Loucy (cell line): Measurements from ENCODE around the gene OSBPL2.

Source experiments
- EZH2phosphoT487 ChIP-seq: fragments of 200-600 bp; IDR thresholded peaks from 2 replicates; pipeline ENCODE4 v1.6.1; 2018; ENCODE audit warnings: antibody characterized with exemption, mild to moderate bottlenecking, moderate library complexity, borderline replicate concordance
- TF ChIP-seq, protein P1 (sequence below): fragments of 200-600 bp; sonication (generic); conservative IDR thresholded peaks from 2 replicates; pipeline ENCODE4 v1.5.1; 2014; ENCODE audit warnings: mild to moderate bottlenecking, antibody characterized with exemption, low read length

DNA sequence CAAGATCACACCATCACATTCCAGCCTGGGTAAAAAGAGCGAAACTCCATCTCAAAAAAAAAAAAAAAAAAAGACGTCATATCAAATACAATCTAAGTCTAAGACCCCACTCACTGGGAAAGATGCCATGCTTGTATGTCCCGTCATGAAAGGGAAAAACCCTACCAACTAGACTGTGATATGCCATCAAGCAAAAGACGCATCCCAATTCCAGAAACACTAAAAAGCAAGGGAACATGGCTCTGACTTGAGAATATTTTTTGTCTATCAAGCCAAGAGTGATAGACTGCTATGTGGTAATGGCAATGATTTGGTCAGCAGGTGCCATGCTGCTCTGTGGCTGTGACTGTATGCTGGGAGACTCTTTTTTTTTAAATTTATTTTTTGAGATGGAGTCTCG is 105.8 kb downstream of the OSBPL2 start:
- TF ChIP-seq, protein P1, sequence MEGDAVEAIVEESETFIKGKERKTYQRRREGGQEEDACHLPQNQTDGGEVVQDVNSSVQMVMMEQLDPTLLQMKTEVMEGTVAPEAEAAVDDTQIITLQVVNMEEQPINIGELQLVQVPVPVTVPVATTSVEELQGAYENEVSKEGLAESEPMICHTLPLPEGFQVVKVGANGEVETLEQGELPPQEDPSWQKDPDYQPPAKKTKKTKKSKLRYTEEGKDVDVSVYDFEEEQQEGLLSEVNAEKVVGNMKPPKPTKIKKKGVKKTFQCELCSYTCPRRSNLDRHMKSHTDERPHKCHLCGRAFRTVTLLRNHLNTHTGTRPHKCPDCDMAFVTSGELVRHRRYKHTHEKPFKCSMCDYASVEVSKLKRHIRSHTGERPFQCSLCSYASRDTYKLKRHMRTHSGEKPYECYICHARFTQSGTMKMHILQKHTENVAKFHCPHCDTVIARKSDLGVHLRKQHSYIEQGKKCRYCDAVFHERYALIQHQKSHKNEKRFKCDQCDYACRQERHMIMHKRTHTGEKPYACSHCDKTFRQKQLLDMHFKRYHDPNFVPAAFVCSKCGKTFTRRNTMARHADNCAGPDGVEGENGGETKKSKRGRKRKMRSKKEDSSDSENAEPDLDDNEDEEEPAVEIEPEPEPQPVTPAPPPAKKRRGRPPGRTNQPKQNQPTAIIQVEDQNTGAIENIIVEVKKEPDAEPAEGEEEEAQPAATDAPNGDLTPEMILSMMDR: no peak
- TF ChIP-seq EZH2phosphoT487: no peak
